Astrocyte (in vitro differentiated cells and primary cell): Measurements from ENCODE around the gene PRICKLE1. TPM values are rescaled to one million over a fixed set of nuclear protein-coding genes. Genes with fewer than 3 reads are reported as not detected.

Experiments used
- DNase-seq: peaks from one replicate; pipeline ENCODE4 v3.0.0-alpha.2; 2010; ENCODE audit warnings: low read depth
- FAIRE-seq: peaks from 2 replicates; lab custom pipeline; 2011; peaks lifted over from hg19 to GRCh38; lab: Jason Lieb, UNC
- H2AFZ ChIP-seq: 2 replicates; pipeline ENCODE4 v1.6.0; 2012; ENCODE audit warnings: low read depth, low read length, inconsistent platforms
- H3K27ac ChIP-seq: 2 replicates; pipeline ENCODE4 v1.5.1; 2011; ENCODE audit warnings: low read depth, low read length, inconsistent platforms
- H3K27me3 ChIP-seq: 2 replicates; pipeline ENCODE4 v1.6.0; 2011; ENCODE audit warnings: low read length, inconsistent platforms; ENCODE audit not compliant: insufficient read depth
- H3K36me3 ChIP-seq: 2 replicates; pipeline ENCODE4 v1.5.1; 2011; ENCODE audit warnings: low read length, inconsistent platforms; ENCODE audit not compliant: insufficient read depth
- H3K4me1 ChIP-seq: 2 replicates; pipeline ENCODE4 v1.5.1; 2011; ENCODE audit warnings: low read length, inconsistent platforms; ENCODE audit not compliant: insufficient read depth
- H3K4me2 ChIP-seq: 2 replicates; pipeline ENCODE4 v1.6.0; 2012; ENCODE audit warnings: low read length, inconsistent platforms
- H3K4me3 ChIP-seq: 2 replicates; pipeline ENCODE4 v1.5.1; 2011; ENCODE audit warnings: low read depth, mild to moderate bottlenecking, low read length, inconsistent platforms; ENCODE audit not compliant: insufficient read depth
- H3K79me2 ChIP-seq: 2 replicates; pipeline ENCODE4 v1.6.0; 2012; ENCODE audit warnings: mild to moderate bottlenecking, low read length, inconsistent platforms; ENCODE audit not compliant: insufficient read depth
- H3K9ac ChIP-seq: 2 replicates; pipeline ENCODE4 v1.6.0; 2012; ENCODE audit warnings: mild to moderate bottlenecking, low read length, inconsistent platforms
- H3K9me3 ChIP-seq: 2 replicates; pipeline ENCODE4 v1.5.1; 2012; ENCODE audit warnings: low read depth, mild to moderate bottlenecking, low read length, inconsistent platforms; ENCODE audit not compliant: insufficient read depth
- H4K20me1 ChIP-seq: 2 replicates; pipeline ENCODE4 v1.6.0; 2012; ENCODE audit warnings: low read length, inconsistent platforms; ENCODE audit not compliant: insufficient read depth
- H3K27ac Mint-ChIP-seq: one replicate; pipeline ENCODE4 v1.8.0; 2021; ENCODE audit warnings: mild to moderate bottlenecking, mixed read lengths; ENCODE audit not compliant: unreplicated experiment
- H3K27me3 Mint-ChIP-seq: one replicate; pipeline ENCODE4 v1.8.0; 2021; ENCODE audit warnings: low read depth, mixed read lengths; ENCODE audit not compliant: unreplicated experiment
- H3K36me3 Mint-ChIP-seq: one replicate; pipeline ENCODE4 v1.8.0; 2021; ENCODE audit warnings: low read depth, mixed read lengths; ENCODE audit not compliant: unreplicated experiment
- H3K4me1 Mint-ChIP-seq: one replicate; pipeline ENCODE4 v1.8.0; 2021; ENCODE audit warnings: low read depth, mixed read lengths; ENCODE audit not compliant: unreplicated experiment
- H3K4me3 Mint-ChIP-seq: one replicate; pipeline ENCODE4 v1.8.0; 2021; ENCODE audit warnings: mild to moderate bottlenecking, moderate library complexity, mixed read lengths; ENCODE audit not compliant: unreplicated experiment
- H3K9me3 Mint-ChIP-seq: one replicate; pipeline ENCODE4 v1.8.0; 2021; ENCODE audit warnings: mild to moderate bottlenecking, mixed read lengths; ENCODE audit not compliant: unreplicated experiment
- CTCF ChIP-seq: IDR thresholded peaks from 2 replicates; pipeline ENCODE4 v1.5.1; 2011; ENCODE audit warnings: low read depth, mild to moderate bottlenecking, inconsistent platforms, low read length, moderate library complexity; ENCODE audit not compliant: insufficient read depth
- EZH2 ChIP-seq: IDR thresholded peaks from 2 replicates; pipeline ENCODE4 v1.6.1; 2012; ENCODE audit warnings: mild to moderate bottlenecking, low read length, inconsistent platforms; ENCODE audit not compliant: insufficient read depth
- total RNA-seq: library from RNA; stranded (reverse); gene quantifications from 2 replicates; pipeline ENCODE4 v1.2.1, GENCODE V29; 2021

Gene PRICKLE1
- total RNA-seq, 1 donor from 2014 or later: 34.9 TPM

DNA sequence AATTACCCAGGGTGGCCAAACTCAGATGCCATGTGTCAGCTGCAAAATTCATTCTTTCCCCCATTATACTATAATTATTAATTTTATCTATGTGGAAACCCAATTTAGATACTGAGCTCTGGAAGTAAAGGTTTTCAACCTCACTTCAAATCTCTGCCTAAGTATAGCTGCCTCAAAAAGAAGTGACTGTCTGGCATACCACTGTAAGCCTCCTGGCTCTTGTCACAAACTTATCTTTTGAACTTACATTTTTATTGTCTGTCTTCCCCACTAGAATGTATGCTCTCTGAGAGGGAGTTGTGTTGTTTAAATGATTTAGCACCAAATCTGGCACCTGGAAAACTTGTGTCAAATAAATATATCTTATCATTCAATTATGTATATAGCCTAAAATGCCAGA lies 16.1 kb upstream of the PRICKLE1 start:
- TF ChIP-seq CTCF (no peak), EZH2 (no peak)
- no peak overlapping the region for H3K4me2 ChIP-seq
- H3K9me3 ChIP-seq: no peaks in the 10 kb centered on the region
- no peak overlapping the region for H2AFZ ChIP-seq
- no peaks in the 10 kb centered on the region for H3K79me2 ChIP-seq
- H3K9ac ChIP-seq: no peak overlapping the region
- H3K36me3 ChIP-seq: no peaks in the 10 kb centered on the region
- peaks cover 9% of the 10 kb centered on the region for H3K4me1 Mint-ChIP-seq
- H3K27ac ChIP-seq: no peak overlapping the region
- H3K4me3 Mint-ChIP-seq: no peak overlapping the region
- no peak for FAIRE-seq
- no peaks in the 10 kb centered on the region for H3K4me1 ChIP-seq
- no peaks in the 10 kb centered on the region for H3K27me3 ChIP-seq
- H4K20me1 ChIP-seq: no peaks in the 10 kb centered on the region
- DNase-seq: no peak
- H3K36me3 Mint-ChIP-seq: no peaks in the 10 kb centered on the region
- H3K4me3 ChIP-seq: no peak overlapping the region
- peaks cover 3% of the 10 kb centered on the region for H3K27me3 Mint-ChIP-seq
- no peak overlapping the region for H3K27ac Mint-ChIP-seq
- no peaks in the 10 kb centered on the region for H3K9me3 Mint-ChIP-seq

DNA sequence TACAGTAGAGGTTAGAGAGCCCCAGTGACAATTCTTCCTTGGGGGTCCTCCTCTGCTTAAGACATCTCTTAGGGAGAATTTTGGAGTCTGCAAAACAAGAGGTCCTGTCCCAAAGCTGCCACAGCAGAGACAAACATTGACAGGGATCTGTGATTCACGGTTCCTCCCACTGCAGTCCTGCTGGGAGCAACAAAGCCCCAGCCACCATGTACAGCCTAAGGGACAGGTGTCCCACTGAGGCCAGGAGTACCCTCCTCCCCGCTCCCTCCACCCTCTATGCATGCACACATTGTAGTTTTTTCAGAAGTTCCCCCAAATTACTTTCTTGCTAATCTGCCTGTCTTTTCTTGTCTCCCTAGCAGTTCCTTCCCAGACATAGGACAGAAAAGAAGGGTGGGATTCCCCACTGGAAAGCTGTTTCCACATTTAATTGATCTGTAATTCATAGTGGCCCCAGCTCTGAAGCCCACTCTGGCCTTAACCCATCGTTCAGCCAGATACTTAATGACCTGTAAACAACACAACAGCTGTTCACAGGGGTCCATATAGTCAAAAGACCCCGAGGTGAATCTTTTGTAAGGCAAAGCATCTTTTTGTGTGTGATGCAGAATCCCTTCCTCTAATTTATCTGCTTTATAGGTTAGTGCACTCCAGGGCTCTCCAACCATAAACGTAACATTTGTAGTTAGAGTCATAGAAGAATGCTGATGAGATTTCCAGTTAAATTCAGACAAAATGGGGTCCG lies 13.9 kb upstream of the PRICKLE1 start:
- Mint-ChIP-seq H3K4me1 (peaks cover 11% of the 10 kb centered on the region), H3K27ac (no peak overlapping the region)
- H3K4me2 ChIP-seq: no peak overlapping the region

More for the DNA sequence above, 13.9 kb upstream of the PRICKLE1 start:
- Mint-ChIP-seq H3K9me3 (no peaks in the 10 kb centered on the region), H3K36me3 (no peaks in the 10 kb centered on the region), H3K27me3 (peaks cover 3% of the 10 kb centered on the region), H3K4me3 (no peak overlapping the region)
- TF ChIP-seq CTCF: no peak
- TF ChIP-seq EZH2: no peak
- no peaks in the 10 kb centered on the region for H3K36me3 ChIP-seq
- H3K4me1 ChIP-seq: no peaks in the 10 kb centered on the region
- H3K27ac ChIP-seq: no peak overlapping the region
- H3K9ac ChIP-seq: no peak overlapping the region
- no peak overlapping the region for H2AFZ ChIP-seq
- H3K9me3 ChIP-seq: no peaks in the 10 kb centered on the region
- H4K20me1 ChIP-seq: no peaks in the 10 kb centered on the region
- FAIRE-seq (no peak), DNase-seq (no peak)
- H3K27me3 ChIP-seq: no peaks in the 10 kb centered on the region
- H3K4me3 ChIP-seq: no peak overlapping the region
- no peaks in the 10 kb centered on the region for H3K79me2 ChIP-seq
